H9 (cell line): ENCODE data around the gene C19orf33. TPM values are rescaled to one million over a fixed set of nuclear protein-coding genes. Genes with fewer than 3 reads are reported as not detected.

ENCODE experiments used
- DNase-seq: peaks from one replicate; pipeline ENCODE4 v3.0.0-alpha.2; 2017
- H2AFZ ChIP-seq: one replicate; pipeline ENCODE4 v1.6.1; 2013; ENCODE audit warnings: mild to moderate bottlenecking, low read length, control low read depth, moderate library complexity
- H2AK5ac ChIP-seq: 2 replicates; pipeline ENCODE4 v1.6.1; 2013; ENCODE audit warnings: low read length, control low read depth, mixed read lengths; ENCODE audit not compliant: insufficient read length
- H2BK120ac ChIP-seq: one replicate; pipeline ENCODE4 v1.6.1; 2013; ENCODE audit warnings: low read depth, mild to moderate bottlenecking, low read length, control low read depth, inconsistent platforms; ENCODE audit not compliant: poor library complexity, severe bottlenecking
- H2BK12ac ChIP-seq: 2 replicates; pipeline ENCODE4 v1.6.1; 2013; ENCODE audit warnings: low read length, control low read depth, mixed read lengths, low read depth; ENCODE audit not compliant: insufficient read length
- H2BK15ac ChIP-seq: 2 replicates; pipeline ENCODE4 v1.6.1; 2013; ENCODE audit warnings: low read depth, low read length, control low read depth
- H2BK20ac ChIP-seq: one replicate; pipeline ENCODE4 v1.6.1; 2013; ENCODE audit warnings: low read depth, mild to moderate bottlenecking, low read length, control low read depth, inconsistent platforms; ENCODE audit not compliant: poor library complexity, severe bottlenecking
- H2BK5ac ChIP-seq: 2 replicates; pipeline ENCODE4 v1.6.1; 2013; ENCODE audit warnings: low read length, control low read depth, mixed read lengths; ENCODE audit not compliant: insufficient read length
- H3K14ac ChIP-seq: 2 replicates; pipeline ENCODE4 v1.6.1; 2013; ENCODE audit warnings: low read length, control low read depth; ENCODE audit not compliant: insufficient read depth
- H3K18ac ChIP-seq: 2 replicates; pipeline ENCODE4 v1.6.1; 2013; ENCODE audit warnings: low read depth, mild to moderate bottlenecking, mixed read lengths, low read length, control low read depth; ENCODE audit not compliant: insufficient read length
- H3K23ac ChIP-seq: 2 replicates; pipeline ENCODE4 v1.6.1; 2013; ENCODE audit warnings: low read length, control low read depth, mixed read lengths, low read depth; ENCODE audit not compliant: insufficient read length
- H3K23me2 ChIP-seq: 2 replicates; pipeline ENCODE4 v1.6.1; 2013; ENCODE audit warnings: low read depth, mild to moderate bottlenecking, mixed read lengths, low read length, control low read depth; ENCODE audit not compliant: insufficient read length, poor library complexity, severe bottlenecking
- H3K27ac ChIP-seq: 2 replicates; pipeline ENCODE4 v1.5.1; 2013; ENCODE audit warnings: low read length, control low read depth, mixed read lengths, low read depth; ENCODE audit not compliant: insufficient read length
- H3K27me3 ChIP-seq: 2 replicates; pipeline ENCODE4 v1.6.1; 2013; ENCODE audit warnings: low read length, control low read depth, inconsistent platforms; ENCODE audit not compliant: insufficient read depth
- H3K4ac ChIP-seq: 2 replicates; pipeline ENCODE4 v1.6.1; 2013; ENCODE audit warnings: low read depth, mild to moderate bottlenecking, control low read depth, inconsistent platforms, low read length, moderate library complexity
- H3K4me1 ChIP-seq: 2 replicates; pipeline ENCODE4 v1.6.1; 2013; ENCODE audit warnings: low read length, control low read depth, inconsistent platforms; ENCODE audit not compliant: insufficient read depth
- H3K4me2 ChIP-seq: 2 replicates; pipeline ENCODE4 v1.6.1; 2013; ENCODE audit warnings: low read length, control low read depth, mixed read lengths; ENCODE audit not compliant: insufficient read length, insufficient read depth
- H3K56ac ChIP-seq: 2 replicates; pipeline ENCODE4 v1.6.1; 2013; ENCODE audit warnings: low read depth, mild to moderate bottlenecking, mixed read lengths, low read length, control low read depth; ENCODE audit not compliant: insufficient read length
- H3K79me1 ChIP-seq: 2 replicates; pipeline ENCODE4 v1.6.1; 2013; ENCODE audit warnings: low read depth, mild to moderate bottlenecking, moderate library complexity, low read length, control low read depth, inconsistent platforms; ENCODE audit not compliant: insufficient read depth, poor library complexity, severe bottlenecking
- H3K79me2 ChIP-seq: 2 replicates; pipeline ENCODE4 v1.6.1; 2013; ENCODE audit warnings: low read length, control low read depth, inconsistent platforms; ENCODE audit not compliant: insufficient read depth
- H3K9ac ChIP-seq: 2 replicates; pipeline ENCODE4 v1.6.1; 2013; ENCODE audit warnings: low read length, control low read depth, mixed read lengths; ENCODE audit not compliant: insufficient read length; ENCODE audit errors: extremely low read depth
- H3K9me3 ChIP-seq: one replicate; pipeline ENCODE4 v1.6.1; 2013; ENCODE audit warnings: low read depth, low read length, inconsistent platforms; ENCODE audit not compliant: control insufficient read depth
- H3T11ph ChIP-seq: one replicate; pipeline ENCODE4 v1.6.1; 2013; ENCODE audit warnings: mild to moderate bottlenecking, low read length, control low read depth, inconsistent platforms
- H4K20me1 ChIP-seq: one replicate; pipeline ENCODE4 v1.6.1; 2013; ENCODE audit not compliant: control insufficient read depth, insufficient read length, insufficient read depth
- H4K5ac ChIP-seq: 2 replicates; pipeline ENCODE4 v1.6.1; 2013; ENCODE audit warnings: low read depth, mild to moderate bottlenecking, mixed read lengths, low read length, control low read depth; ENCODE audit not compliant: insufficient read length
- H4K8ac ChIP-seq: replicated peaks from 2 replicates; pipeline ENCODE4 v1.6.1; 2013; ENCODE audit warnings: low read length, control low read depth, mixed read lengths, low read depth; ENCODE audit not compliant: insufficient read length
- H4K91ac ChIP-seq: 2 replicates; pipeline ENCODE4 v1.6.1; 2013; ENCODE audit warnings: low read depth, mild to moderate bottlenecking, moderate library complexity, mixed read lengths, low read length, control low read depth; ENCODE audit not compliant: insufficient read length
- H3K27ac Mint-ChIP-seq, 3 experiments: 2 replicates in 2 of 3; 3 replicates in 1 of 3; pipeline ENCODE4 v1.8.0; 2020 to 2021; ENCODE audit warnings: mixed read lengths in 3 of 3, mild to moderate bottlenecking in 1 of 3, moderate library complexity in 1 of 3
- H3K27me3 Mint-ChIP-seq: 2 replicates; pipeline ENCODE4 v1.8.0; 2021; ENCODE audit warnings: low read depth, mild to moderate bottlenecking, moderate library complexity, mixed read lengths
- H3K36me3 Mint-ChIP-seq, 3 experiments: 2 replicates in 2 of 3; 3 replicates in 1 of 3; pipeline ENCODE4 v1.8.0; 2020 to 2021; ENCODE audit warnings: low read depth in 3 of 3, mixed read lengths in 3 of 3; ENCODE audit not compliant: insufficient read depth in 1 of 3
- H3K4me1 Mint-ChIP-seq, 2 experiments: 2 replicates each; pipeline ENCODE4 v1.8.0; 2020; ENCODE audit warnings: mixed read lengths in 2 of 2
- H3K4me3 Mint-ChIP-seq, 2 experiments: 2 replicates in 1 of 2; 3 replicates in 1 of 2; pipeline ENCODE4 v1.8.0; 2020 to 2021; ENCODE audit warnings: mild to moderate bottlenecking in 2 of 2, mixed read lengths in 2 of 2, moderate library complexity in 1 of 2
- H3K9me3 Mint-ChIP-seq, 2 experiments: 2 replicates in 1 of 2; 3 replicates in 1 of 2; pipeline ENCODE4 v1.8.0; 2020; ENCODE audit warnings: mild to moderate bottlenecking in 2 of 2, mixed read lengths in 2 of 2, moderate library complexity in 1 of 2
- CTCF ChIP-seq: fragments of 200-600 bp; sonication (generic); conservative IDR thresholded peaks from 3 replicates; pipeline ENCODE4 v1.8.0; 2021; ENCODE audit warnings: antibody characterized with exemption, mild to moderate bottlenecking
- WGBS: extraction: QIAGEN DNeasy Blood & Tissue Kit; methylation state at CpG from one replicate; pipeline ENCODE4 v1.1.7; 2013; ENCODE audit warnings: missing lambda C conversion rate, low lambda C conversion rate, mixed read lengths; ENCODE audit not compliant: insufficient read length; ENCODE audit errors: extremely low coverage; 5-methylcytosine and 5-hydroxymethylcytosine counted together
- total RNA-seq: library from RNA; stranded (reverse); gene quantifications from 2 replicates; pipeline ENCODE4 v1.2.1, GENCODE V29; 2021

C19orf33 gene
- total RNA-seq, 1 experiment from 2014 or later, result not detected

DNA sequence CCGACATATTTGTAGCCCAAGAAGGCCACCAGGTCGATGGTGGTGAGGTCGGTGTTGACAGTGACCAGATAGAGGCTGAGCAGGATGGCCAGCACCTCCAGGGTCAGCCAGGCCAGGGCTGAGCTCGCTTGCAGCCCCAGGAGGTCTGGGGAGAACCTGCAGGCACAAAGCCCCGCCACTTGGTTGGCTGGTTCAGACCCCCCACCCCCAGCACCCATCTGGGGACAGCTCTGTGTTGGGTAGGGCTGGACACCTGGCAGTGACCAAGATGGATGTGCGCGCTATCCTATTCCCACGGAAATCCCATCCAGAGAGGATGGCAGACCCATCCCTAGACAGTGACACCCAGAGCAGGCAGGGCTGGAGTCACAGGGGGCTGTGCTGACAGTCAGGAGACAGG, 3.5 kb downstream of the C19orf33 start:
- Mint-ChIP-seq H3K9me3 (no peaks in the 10 kb centered on the region), H3K4me1 (peaks cover 8 to 10% of the 10 kb centered on the region in 2 experiments; a peak in 3 of 4 replicates), H3K36me3 (peaks cover 3 to 22% (median 8%) of the 10 kb centered on the region in 3 experiments; a peak in 6 of 7 replicates), H3K27ac (no peak overlapping the region), H3K27me3 (no peaks in the 10 kb centered on the region), H3K4me3 (no peak overlapping the region)
- Histone ChIP-seq H3K4me1 (no peaks in the 10 kb centered on the region), H4K91ac (no peak overlapping the region), H2AFZ (no peak overlapping the region), H3K4me2 (no peak overlapping the region), H3K79me2 (no peaks in the 10 kb centered on the region), H2AK5ac (no peak overlapping the region), H2BK20ac (no peak overlapping the region), H4K5ac (no peak overlapping the region), H2BK12ac (no peak overlapping the region), H3K9me3 (no peaks in the 10 kb centered on the region), H3K23ac (no peak overlapping the region), H3K4ac (no peak overlapping the region), H2BK5ac (no peak overlapping the region), H3K9ac (no peak overlapping the region), H3K18ac (no peak overlapping the region), H3K79me1 (no peaks in the 10 kb centered on the region), H2BK120ac (no peak overlapping the region), H3K27me3 (no peaks in the 10 kb centered on the region), H2BK15ac (no peak overlapping the region), H3K23me2 (no peaks in the 10 kb centered on the region), H4K8ac (no peak overlapping the region), H3K56ac (no peak overlapping the region), H3T11ph (no peak overlapping the region), H3K14ac (no peak overlapping the region), H3K27ac (no peak overlapping the region), H4K20me1 (no peaks in the 10 kb centered on the region)
- WGBS, result no CpG with 5 or more reads among the region's 8 CpGs
- DNase-seq, result no peak
- no peak for TF ChIP-seq CTCF
